HL-60 (cell line): ENCODE measurements around the gene HINT2.

Experiments
- CTCF ChIP-seq: IDR thresholded peaks from one replicate; pipeline ENCODE4 v1.5.1; 2011; ENCODE audit warnings: low read length, control low read depth, inconsistent platforms; ENCODE audit not compliant: insufficient read depth
- REST ChIP-seq: IDR thresholded peaks from 2 replicates; pipeline ENCODE4 v1.6.1; 2012; ENCODE audit warnings: low read depth; ENCODE audit not compliant: insufficient replicate concordance

GRCh38 chr9:35847792-35848572 is 33.1 kb upstream of the HINT2 start:
- TF ChIP-seq CTCF, result no peak
- no peak for TF ChIP-seq REST
